GM19193 (cell line): ENCODE results near the gene CAMKK2.

Experiments used
- POLR2A ChIP-seq: IDR thresholded peaks from 4 replicates; pipeline ENCODE4 v1.6.1; 2011; ENCODE audit not compliant: insufficient read depth, insufficient read length; ENCODE audit errors: extremely low read depth

CAMKK2 gene

DNA sequence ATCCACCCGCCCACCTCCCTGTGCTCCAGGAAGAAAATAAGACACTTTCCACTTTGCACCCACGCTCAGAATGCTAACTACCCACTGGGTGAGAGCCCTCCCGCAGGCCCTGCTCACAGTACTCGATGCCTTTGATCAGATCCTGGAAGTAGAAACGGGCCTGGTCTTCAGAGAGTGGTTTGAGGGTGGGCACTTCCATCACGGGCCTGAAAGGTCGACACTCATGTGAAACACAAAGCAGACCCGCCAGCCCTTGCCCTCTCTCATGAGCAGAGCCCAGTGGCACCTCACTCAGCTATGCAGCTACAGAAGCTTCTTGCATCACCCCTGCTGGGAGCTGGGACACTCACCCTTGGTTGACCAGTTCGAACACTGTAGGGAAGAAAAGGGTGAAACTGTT is 41.1 kb downstream of the CAMKK2 start:
- TF ChIP-seq POLR2A, result no peak

DNA sequence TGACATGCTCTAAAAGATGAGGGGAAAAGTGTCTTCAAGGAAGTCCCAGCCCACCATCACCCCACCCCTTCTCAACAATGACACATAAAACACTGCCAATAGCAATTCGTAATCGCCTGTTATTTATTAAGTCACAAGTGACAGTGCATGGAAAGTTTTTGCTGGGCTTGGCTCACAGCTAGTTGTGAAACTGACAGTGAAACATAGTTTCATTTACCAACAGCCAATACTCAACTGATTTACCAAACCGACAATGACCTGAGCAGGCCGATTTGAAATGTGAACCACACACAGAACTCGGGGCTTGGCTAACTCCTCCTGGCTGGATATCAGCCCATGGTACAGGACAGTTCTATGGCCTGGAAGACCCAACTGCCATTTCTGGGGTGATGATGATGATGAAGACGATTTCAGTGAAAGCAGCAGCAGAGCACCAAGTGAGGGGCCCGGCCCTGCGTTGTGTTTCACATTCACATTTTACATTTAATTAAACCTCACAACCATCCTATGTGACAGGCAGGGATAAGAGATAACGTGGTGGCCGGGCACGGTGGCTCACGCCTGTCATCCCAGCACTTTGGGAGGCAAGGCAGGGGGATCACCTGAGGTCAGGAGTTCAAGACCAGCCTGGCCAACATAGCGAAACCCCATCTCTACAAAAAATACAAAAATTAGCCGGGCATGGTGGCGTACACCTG is 42.7 kb downstream of the CAMKK2 start:
- TF ChIP-seq POLR2A, result no peak

DNA sequence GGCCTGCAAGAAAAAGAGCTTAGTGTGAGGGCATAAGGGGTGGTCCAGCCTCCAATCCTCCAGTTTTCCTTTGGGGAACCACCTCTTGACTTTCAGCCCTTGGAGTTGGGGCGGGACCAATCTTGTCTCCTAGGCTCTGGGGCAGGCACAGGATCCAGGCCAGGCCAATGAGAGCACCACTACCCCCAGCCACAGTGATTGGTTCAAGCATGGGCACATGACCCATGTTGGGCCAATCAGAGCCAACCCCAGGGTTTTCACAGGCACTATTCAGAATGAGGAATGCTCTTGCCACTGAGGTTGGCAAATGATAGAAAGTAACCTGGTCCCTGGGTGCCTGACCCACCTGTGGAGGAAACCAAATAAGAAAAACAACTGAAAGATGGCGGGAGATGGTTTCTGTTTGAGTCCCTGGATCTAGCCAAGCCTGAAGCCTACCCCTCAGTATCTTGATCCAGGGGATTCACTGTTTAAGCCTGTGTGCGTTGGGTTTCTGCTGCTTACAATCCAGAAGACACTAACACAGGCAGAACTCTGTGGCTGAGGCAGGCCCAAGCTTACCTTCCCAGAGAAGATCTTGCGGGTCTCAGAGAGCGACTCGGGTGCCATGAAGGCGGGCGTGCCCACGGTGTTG is 43.7 kb downstream of the CAMKK2 start:
- TF ChIP-seq POLR2A, result no peak

DNA sequence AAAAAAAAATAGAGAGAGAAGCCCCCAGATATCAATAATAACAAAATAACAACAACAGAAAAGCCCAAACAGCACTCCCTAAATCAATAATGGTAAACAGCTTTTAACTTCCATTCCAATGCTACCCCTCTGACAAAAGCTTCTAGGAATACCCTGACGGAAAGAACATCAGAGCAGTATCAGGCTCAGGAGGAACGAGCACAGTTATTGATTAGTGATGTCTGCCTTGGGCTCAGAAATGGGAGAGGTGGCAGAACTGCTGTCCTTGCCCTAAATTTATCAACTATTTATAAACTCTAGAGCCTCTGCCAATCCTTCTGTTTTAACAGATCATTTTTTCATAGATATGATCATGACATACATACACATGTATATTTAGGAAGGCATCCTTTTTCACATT is 44.7 kb downstream of the CAMKK2 start:
- TF ChIP-seq POLR2A, result no peak

DNA sequence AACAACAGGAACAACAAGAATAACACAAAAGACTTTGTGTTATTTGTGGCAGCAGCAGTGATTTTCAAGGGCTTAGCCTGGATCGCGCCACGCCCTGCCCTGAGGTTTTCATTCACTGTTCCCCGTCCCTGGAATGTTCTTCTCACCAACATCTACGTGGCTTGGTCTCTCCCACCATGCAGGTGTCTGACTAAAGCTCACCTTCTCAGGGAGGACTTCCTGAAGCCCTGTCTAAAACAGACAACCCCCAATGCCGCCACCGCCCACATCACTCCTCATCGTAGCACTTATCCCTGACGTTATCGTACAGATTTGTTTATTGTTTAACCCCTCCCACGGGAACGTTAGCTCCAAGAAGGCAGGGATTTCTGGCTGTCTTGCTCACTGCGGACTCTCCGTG is 46.1 kb downstream of the CAMKK2 start:
- no peak for TF ChIP-seq POLR2A

DNA sequence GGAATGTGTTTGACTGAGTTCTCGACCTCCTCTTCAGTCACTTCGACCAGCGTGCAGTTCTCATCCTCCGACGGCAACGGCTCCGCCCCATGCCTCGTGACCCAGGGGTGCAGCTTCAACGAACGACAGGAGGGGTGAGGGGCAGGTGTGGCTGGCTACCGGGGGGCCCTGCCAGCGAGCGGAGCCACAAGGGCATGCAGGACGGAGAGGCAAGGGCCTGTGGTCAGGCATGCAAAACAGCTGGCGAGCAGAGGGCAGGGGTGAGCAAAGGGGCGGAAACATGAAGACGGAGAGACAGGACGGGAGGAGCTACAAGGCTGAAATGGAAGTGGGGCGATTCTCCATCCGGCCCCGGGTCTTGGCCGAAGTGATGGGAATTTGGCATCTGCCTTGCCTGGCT is 47.9 kb downstream of the CAMKK2 start:
- TF ChIP-seq POLR2A, result peak; percentile 29

DNA sequence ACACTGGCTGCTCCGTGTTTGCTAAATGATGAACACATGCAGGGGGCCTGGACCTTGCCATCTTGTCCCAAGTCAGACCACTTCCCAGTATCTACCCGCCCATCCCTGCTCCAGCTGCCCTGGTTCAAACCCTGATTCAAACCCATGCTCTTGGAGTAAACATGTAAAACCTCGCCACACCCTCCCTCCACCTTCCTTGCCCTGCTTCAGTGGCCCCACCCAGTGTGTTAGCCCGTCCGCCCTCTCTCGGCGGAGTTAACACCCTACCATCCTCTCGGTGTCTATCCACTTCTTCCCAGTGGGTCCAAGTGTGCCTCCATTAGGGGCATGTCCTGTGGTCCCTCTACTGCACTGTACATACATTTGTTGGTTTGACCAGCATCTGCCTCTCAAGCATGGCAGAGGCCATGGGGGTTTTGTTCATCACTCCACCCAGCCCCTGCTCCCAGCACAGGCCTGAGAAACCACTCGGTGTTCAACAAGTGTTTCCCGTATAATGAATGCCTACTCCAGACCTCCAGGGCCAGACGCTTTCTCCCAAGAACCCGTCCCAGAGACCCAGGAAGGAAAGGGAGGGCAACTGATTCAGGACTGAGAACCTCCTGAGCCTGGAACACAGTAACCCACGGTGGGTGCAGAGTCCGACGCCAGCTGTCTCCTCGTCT is 49.5 kb downstream of the CAMKK2 start:
- TF ChIP-seq POLR2A, result no peak

DNA sequence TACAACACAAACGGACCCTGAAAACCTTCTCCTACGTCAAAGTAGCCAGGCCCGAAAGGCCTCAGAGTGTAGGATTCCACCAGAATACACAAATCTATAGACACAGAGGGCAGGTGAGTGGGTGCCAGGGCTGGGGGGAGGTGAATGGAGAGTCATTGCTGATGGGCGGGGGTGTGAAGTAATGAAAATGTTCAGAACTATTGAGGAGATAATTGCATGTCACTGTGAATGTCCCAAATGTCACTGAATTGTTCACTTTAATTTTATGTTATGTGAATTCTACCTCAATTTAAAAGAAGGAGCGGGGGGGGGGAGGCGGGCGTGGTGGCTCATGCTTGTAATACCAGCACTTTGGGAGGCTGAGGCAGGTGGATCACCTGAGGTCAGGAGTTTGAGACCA is 50.6 kb downstream of the CAMKK2 start:
- no peak for TF ChIP-seq POLR2A

DNA sequence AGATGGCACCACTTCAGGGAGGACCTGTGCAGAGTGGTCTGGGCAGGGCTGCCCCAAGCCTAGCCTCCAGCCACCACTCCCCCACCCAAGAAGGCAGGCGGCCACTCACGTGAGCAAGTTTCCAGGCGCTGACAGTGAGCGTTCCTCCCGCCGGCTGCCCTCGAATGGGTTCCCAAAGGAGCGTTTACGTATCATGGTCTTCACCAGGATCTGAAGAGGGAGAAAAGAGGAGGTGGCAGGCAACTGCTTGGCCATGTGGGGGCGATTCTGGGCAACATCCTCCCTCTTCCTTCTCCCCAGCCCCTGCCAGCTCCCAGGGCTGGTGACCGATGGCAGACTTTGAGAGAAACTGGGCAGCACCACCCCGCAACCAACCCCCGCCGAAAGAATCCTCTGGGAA is 51.5 kb downstream of the CAMKK2 start:
- no peak for TF ChIP-seq POLR2A

DNA sequence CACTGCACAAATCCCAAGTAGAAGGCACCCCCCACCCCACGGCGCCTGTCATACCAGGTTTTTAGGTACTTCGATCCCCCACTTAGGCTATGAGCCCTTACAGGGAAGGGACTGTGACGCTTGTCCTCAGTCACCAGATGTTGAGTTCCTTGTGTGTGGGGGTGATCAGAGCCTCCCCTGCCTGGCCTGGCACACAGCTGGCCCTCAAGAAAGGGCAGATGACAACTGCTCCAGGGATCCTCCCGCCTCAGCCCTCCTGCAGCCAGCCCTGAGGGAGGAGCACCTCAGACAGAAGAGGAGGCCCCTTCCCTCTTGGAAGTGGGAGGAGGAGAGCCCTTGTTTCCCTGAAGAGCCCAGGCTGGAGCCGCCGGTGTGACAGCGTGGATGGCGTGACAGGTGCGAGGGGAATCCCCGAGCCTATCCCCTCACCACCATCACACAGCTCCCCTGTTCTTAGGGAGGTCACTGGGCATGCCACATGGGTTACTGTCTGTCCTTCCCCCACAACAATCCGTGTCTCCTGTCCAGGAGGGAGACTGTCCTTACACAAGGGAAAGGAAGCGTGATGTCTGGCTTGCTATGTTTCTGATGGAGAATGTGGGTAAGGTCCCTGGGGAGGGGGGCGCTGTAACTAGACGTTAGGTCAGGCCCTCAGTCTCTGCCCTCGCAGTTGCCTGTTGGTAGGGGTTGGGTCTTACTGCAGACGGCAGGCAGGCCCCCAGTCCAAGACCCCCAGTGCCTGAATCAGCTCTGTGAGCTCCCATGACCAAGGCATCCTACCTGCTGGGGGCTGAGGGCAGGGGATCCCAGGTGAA is 55.1 kb downstream of the CAMKK2 start:
- TF ChIP-seq POLR2A, result no peak

DNA sequence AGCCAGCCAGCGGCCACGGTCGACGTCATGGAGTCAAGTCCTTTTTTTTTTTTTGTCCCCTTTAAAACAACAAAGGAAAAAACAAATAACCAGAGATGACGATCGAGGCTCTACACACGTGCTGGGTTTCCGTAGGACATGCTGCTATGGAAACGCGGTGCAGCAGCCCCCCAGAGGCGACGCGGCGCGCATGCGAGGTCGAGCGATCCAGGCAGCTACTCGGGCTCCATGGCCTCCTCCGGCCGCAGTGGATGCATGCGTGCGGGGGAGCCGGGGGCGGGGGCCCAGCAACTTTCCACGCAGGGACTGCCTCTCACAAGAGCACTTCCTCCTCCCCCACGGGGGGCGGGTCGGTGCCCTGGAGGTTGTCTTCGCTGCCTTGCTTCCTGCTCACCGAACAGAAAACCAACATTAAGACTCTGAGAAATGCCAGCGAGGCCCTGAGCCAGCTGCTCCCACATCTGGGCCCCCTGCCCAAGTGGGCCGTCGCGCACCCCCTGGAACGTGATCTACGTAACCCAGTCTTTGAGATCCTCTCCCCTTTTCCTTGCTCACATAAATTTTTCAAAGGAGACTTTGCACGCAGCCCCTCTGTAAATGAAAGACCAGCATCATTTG is 55.9 kb downstream of the CAMKK2 start:
- no peak for TF ChIP-seq POLR2A

DNA sequence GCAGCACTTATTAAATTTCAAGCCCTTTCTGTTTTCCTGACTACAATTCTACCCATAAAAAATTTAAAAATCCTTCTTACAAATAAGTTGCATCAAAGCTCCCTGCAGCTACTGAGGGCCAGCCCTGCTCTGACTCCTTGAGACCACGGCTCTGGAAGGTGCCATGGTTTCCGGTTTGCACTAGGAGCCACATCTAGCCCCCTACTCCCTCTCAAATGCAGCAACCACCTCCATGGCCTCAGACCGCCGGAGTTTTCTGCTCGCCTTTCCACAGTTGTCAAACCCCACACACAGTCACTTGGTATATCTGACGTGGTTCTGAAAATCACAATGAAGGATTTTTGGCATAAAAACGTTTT is 56.5 kb downstream of the CAMKK2 start:
- no peak for TF ChIP-seq POLR2A

DNA sequence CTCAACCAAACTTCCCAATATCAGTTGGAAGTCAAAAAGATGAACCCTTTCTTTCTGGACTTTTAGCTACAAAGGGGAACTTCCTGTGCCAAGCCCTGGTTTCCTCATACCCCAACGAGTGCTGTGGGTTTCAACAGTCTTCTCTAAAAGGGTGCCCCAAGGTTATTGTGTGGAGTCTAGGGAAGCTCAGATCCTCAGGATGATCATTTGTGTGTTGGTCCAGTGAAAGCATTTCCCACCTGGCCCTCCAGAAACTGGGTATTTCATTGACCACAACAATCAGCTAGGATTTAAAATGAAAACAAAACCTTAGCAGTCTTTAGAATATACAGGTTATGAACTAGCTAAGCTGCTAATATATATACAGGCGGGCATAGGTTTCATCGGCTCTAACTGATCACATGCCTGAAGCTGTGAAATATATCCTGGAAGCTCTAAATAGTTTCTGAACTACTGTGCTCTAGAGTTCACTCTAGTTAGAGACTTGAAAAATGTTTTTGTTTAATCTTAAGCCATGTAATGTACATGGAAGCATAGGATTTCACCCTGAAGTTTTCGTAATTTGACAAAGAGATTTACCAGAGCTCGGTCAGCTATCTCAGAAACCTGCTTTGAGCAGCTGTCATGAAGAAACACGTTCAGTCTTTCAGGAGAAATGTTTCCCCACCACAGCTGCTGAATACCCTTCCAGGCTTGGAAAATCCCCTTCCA is 57.0 kb downstream of the CAMKK2 start:
- no peak for TF ChIP-seq POLR2A

DNA sequence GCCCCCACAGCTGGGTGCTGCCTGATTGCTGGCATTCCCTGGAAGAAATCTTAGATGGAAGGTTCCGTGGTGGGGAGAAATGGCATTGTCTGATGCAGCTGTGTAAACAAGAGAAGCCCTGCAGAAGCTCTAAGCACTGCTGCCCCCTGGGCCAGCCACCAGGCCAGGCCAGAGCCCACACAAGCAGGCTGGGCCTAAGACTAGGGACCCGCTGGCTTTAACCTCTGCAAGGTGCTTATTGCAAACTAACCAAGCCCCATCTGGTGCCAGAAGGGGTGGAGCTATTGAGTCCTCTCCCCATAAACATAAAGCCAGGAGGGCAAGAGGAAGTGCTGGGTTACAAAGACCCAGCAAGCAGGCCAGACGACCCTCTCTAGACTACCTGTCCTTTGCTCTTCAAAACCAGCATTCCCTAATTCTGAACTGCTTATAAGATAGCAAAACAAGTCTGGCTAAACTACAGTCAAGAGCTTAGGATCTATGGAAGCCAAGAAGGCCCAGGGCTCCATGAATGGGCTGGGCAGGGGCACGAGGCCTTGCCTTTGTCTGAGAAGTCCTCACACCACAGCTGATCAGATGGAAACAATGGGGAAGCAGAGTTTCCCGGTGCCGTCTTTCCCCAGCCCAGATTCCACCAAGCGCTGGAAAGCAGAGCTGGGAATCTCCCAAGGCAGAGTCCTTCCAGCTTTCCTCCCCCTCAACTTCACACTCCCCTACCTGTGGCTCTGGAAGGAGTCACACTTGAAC is 57.7 kb downstream of the CAMKK2 start:
- TF ChIP-seq POLR2A, result no peak

DNA sequence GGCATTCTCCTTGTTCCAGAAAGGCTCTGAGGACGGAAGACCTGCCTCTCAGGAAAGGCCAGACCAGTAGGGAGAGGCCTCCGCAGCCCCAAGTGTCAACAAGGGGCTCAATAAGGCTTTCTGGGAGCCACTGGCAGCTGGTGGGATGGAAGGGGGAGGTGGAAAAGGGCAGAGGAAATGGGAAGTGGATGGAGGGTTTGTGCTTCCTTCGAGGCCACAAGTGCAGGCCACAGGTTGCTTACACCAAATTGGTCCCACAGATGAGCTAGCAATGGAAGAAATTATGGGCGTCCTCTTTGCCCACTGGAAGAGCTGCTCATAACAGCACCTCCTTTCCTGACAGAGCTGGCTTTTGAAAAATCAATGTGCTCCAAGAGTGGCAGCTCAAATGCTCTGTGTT is 58.4 kb downstream of the CAMKK2 start:
- TF ChIP-seq POLR2A, result no peak

DNA sequence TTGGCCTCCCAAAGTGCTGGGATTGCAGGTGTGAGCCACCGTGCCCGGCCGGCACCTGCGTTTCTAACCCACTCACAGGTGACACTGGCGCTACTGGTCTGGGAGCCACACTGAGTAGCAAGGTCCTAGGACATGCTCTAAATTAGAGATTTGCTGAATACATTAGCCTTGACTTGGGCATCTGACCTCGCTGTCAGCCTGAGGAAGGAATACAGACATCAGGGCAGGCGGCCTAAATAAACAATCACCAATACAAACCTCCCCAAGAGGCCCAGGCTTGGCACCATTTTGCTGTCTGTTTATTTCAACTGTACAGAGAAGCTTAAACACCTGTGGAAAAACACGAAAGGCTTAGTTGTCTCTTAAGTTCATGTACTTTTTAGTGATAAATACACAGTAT is 59.1 kb downstream of the CAMKK2 start:
- no peak for TF ChIP-seq POLR2A
